GM20431 (cell line): ENCODE measurements around the gene ELP2.
"Not testable (repeated sequence)": the region's sequence is repeated elsewhere in the genome, so short reads cannot be mapped to it uniquely, and the experiment has no call there.

Experiments
- in situ Hi-C: fragments of 300-500 bp; cut with MseI, MboI; formaldehyde crosslinking; loops from one replicate; pipeline ENCODE4 v1.15.0; 2020; ENCODE audit warnings: low sequenced_read_pairs; ENCODE audit not compliant: unreplicated experiment

The ELP2 gene

GRCh38 chr18:36114251-36114650 is 15.4 kb upstream of the ELP2 start:
- in situ Hi-C loops = no loop called here

- in situ Hi-C loops = no loop called here
These were observed 15.0 kb upstream of the ELP2 start for GRCh38 chr18:36114738-36115137.

- in situ Hi-C loops = not testable (repeated sequence)
These were observed 12.9 kb upstream of the ELP2 start for GRCh38 chr18:36116771-36117170.

- in situ Hi-C loops = no loop called here
These were observed 9.4 kb upstream of the ELP2 start for GRCh38 chr18:36120297-36120696.

- in situ Hi-C loops = no loop called here
These were observed 4.9 kb upstream of the ELP2 start for GRCh38 chr18:36124841-36125240.

GRCh38 chr18:36126668-36127067 is 3.0 kb upstream of the ELP2 start:
- in situ Hi-C loops = no loop called here

- in situ Hi-C loops = no loop called here
These were observed 1.7 kb upstream of the ELP2 start for GRCh38 chr18:36127836-36128529.

- in situ Hi-C loops = no loop called here
These were observed 1.2 kb upstream of the ELP2 start for GRCh38 chr18:36128530-36128870.

- in situ Hi-C loops = no loop called here
These were observed 796 bp upstream of the ELP2 start for GRCh38 chr18:36128907-36129299.

GRCh38 chr18:36130039-36130831 is 536 bp downstream of the ELP2 start:
- in situ Hi-C loops = no loop called here

- in situ Hi-C loops = no loop called here
These were observed 1.4 kb downstream of the ELP2 start for GRCh38 chr18:36130883-36131653.

- in situ Hi-C loops = no loop called here
These were observed 2.2 kb downstream of the ELP2 start for GRCh38 chr18:36131692-36132483.

GRCh38 chr18:36132756-36133155 is 3.1 kb downstream of the ELP2 start:
- in situ Hi-C loops = no loop called here

- in situ Hi-C loops = no loop called here
These were observed 5.6 kb downstream of the ELP2 start for GRCh38 chr18:36135264-36135663.

GRCh38 chr18:36139245-36139644 is 9.5 kb downstream of the ELP2 start:
- in situ Hi-C loops = no loop called here

- in situ Hi-C loops = no loop called here
These were observed 11.9 kb downstream of the ELP2 start for GRCh38 chr18:36141576-36141975.

- in situ Hi-C loops = no loop called here
These were observed 13.1 kb downstream of the ELP2 start for GRCh38 chr18:36142751-36143150.

GRCh38 chr18:36143391-36143790 is 13.7 kb downstream of the ELP2 start:
- in situ Hi-C loops = no loop called here

- in situ Hi-C loops = no loop called here
These were observed 20.0 kb downstream of the ELP2 start for GRCh38 chr18:36149514-36150289.

GRCh38 chr18:36152781-36153180 is 23.1 kb downstream of the ELP2 start:
- in situ Hi-C loops = no loop called here
